HL-60 (cell line): Measurements from ENCODE around the gene ZDHHC7.

Experiments
- CTCF ChIP-seq: IDR thresholded peaks from one replicate; pipeline ENCODE4 v1.5.1; 2011; ENCODE audit warnings: low read length, control low read depth, inconsistent platforms; ENCODE audit not compliant: insufficient read depth
- GABPA ChIP-seq: IDR thresholded peaks from 2 replicates; pipeline ENCODE4 v1.6.1; 2012; ENCODE audit warnings: low read depth
- POLR2AphosphoS5 ChIP-seq: IDR thresholded peaks from 2 replicates; pipeline ENCODE4 v1.6.1; 2012; ENCODE audit warnings: low read depth
- REST ChIP-seq: IDR thresholded peaks from 2 replicates; pipeline ENCODE4 v1.6.1; 2012; ENCODE audit warnings: low read depth; ENCODE audit not compliant: insufficient replicate concordance

GRCh38 chr16:85017633-85018032, 6.3 kb upstream of the ZDHHC7 start:
- TF ChIP-seq CTCF (no peak), REST (no peak), POLR2AphosphoS5 (no peak), GABPA (no peak)
